Right lobe of liver (tissue), 4 donors: Measurements from ENCODE around the gene ALKBH8.

Source experiments
- POLR2A ChIP-seq: fragments of 450-650 bp; IDR thresholded peaks from one replicate; pipeline ENCODE4 v1.6.1; 2017; ENCODE audit warnings: antibody characterized with exemption, mild to moderate bottlenecking
- TF ChIP-seq, protein P1 (sequence below), 4 donors: fragments of 200-600 bp in 3 of 4; fragments of 450-650 bp in 1 of 4; IDR thresholded peaks; one replicate each; pipeline versions ENCODE4 v1.5.1 to v1.8.0; 2016 to 2022; ENCODE audit warnings: antibody characterized with exemption in 4 of 4, mild to moderate bottlenecking in 2 of 4
- donor health status: DM: no; HTN: no; CAD: no.
- donor health status: DM: no; HTN: no; CAD: no.
- donor health status: DM: no; HTN: yes; CAD: no.

DNA sequence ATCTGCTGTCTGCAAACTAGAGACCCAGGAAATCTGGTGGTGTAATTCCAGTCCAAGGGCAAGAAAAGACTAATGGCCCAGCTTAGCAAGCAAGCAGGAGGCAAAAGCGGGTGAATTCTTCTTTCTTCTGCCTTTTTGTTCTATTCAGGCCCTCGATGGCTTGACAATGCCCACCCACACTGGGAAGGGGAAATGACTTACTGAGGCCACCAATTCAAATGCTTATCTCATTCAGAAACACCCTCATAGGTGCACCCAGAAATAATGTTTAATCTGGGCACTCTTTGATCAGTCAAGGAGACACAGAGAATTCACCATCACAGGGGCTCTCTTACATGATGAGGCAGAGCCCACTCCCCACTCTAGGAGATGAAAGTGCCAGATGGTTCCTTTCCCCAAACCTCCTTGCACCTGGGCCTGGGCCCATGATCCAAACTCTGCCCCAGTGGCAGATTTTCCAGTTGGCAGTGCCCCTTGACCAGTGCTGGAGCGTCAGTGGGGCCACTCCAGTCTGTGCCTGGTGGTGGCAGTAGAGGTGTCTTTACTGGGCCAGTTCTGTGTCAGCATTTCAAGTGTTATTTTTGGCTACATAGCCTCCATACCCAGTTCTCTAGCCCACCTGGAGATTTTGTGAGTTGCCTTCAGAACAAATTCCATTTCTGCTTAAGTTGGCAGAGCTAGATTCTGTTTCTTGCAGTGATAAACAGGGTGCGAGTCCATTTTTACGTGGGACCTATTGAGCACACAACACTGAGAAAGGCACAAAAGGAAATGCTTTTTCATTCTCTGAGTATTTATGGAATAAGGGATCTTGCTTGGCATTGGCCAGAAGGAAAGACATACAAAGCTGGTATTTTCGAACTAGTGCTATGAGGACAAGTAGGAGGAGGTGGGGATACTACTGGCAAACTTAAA is 32.9 kb upstream of the ALKBH8 start:
- TF ChIP-seq, protein P1, sequence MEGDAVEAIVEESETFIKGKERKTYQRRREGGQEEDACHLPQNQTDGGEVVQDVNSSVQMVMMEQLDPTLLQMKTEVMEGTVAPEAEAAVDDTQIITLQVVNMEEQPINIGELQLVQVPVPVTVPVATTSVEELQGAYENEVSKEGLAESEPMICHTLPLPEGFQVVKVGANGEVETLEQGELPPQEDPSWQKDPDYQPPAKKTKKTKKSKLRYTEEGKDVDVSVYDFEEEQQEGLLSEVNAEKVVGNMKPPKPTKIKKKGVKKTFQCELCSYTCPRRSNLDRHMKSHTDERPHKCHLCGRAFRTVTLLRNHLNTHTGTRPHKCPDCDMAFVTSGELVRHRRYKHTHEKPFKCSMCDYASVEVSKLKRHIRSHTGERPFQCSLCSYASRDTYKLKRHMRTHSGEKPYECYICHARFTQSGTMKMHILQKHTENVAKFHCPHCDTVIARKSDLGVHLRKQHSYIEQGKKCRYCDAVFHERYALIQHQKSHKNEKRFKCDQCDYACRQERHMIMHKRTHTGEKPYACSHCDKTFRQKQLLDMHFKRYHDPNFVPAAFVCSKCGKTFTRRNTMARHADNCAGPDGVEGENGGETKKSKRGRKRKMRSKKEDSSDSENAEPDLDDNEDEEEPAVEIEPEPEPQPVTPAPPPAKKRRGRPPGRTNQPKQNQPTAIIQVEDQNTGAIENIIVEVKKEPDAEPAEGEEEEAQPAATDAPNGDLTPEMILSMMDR (IDR thresholded peaks at IDR 0.05), result peak; percentile 57 to 77 (median 70)
- no peak for TF ChIP-seq POLR2A
